ENCODE data around the gene TPO. TPM values are rescaled to one million over a fixed set of nuclear protein-coding genes. Genes with fewer than 3 reads are reported as not detected.
A peak's percentile ranks its signal among the peaks of the same experiment; 100 is the strongest.
"Not testable (repeated sequence)": the region's sequence is repeated elsewhere in the genome, so short reads cannot be mapped to it uniquely, and the experiment has no call there.

TPO gene
- total RNA-seq, 1 donor, result under 0.01 TPM

DNA sequence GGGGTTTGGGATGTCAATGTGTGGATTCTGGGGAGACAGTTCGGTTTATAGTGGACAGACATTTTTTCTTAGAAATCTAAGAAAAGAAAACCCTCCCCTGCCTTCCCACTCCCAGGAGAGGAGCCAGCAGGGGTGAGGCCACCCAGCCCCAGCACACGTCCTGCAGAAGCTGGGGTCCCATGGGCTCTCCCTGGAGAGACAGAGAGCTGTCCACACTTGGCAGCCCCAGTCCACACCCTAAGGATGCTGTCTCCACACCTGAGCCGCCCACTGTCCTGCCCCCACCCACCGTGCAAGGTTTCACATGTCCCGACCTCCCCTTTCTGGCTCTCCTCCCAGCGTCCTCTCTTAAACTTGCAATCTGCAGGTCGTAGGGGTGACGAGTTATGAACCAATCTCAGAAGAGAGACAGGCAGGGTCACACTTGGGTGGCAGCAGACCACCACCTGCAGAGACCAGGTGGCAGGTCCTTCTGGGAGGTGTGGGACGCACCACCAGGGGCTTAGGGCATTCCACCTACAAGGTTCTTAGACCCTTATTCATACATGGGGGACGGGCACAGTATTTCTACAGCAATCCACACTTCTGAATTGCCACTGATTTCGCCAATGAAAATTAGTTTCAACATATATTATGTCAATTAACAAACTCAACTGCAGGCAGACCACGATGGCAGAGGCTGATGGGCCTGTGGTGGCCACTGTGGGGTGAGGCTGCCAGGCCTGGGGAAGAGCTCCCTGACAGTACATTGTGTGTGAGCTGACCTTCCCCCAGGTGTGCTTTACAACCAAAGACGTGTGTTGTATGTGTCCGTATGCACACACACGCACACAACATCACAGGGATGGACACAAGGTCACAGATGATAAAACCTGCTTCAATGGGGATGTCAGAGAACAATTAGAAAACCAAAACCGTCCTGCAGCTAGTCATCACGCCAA is 158.5 kb downstream of the TPO start:
- DNase-seq (ENCODE audit: low read depth in 2 of 3, low spot score in 2 of 3), result no peak

DNA sequence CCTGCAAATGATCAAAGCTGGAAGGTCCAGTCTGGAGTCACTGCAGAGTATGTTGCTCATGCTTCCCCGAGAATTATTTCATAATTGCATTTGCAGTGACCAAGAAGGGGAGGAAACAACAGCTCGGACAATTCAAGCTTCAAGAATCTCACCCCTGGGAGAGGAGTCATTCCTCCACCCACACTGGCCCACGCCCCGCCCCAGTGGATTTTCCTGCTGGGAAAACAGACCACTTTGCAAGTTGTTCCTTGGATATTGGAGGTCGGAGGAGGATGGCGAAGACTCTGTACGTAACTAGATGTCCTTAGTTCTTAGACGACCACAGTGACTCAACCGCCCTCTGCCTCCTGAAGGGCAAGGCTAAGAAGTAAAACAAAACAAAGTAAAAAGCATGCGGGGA is 159.4 kb downstream of the TPO start:
- DNase-seq (ENCODE audit: low read depth in 2 of 3, low spot score in 2 of 3), result no peak

DNA sequence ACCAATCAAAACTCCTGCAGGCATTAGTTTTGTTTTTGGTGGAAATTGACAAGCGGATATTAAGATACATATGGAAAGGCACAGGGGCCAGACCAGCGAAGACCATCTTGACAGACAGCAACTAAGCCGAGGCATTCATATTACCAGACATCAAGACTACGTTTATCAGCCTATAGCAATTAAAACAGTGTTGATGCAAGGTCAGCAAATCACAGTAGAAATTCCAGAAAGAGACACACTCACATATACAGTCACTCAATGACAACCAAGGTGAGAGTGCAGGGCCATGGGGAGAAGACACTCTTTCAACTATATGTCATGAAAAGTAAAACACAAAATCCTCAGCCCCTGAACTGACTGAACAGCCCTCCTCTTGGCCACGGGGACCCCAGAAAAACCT is 164.6 kb downstream of the TPO start:
- no peak for DNase-seq (ENCODE audit: low read depth in 2 of 3, low spot score in 2 of 3)

DNA sequence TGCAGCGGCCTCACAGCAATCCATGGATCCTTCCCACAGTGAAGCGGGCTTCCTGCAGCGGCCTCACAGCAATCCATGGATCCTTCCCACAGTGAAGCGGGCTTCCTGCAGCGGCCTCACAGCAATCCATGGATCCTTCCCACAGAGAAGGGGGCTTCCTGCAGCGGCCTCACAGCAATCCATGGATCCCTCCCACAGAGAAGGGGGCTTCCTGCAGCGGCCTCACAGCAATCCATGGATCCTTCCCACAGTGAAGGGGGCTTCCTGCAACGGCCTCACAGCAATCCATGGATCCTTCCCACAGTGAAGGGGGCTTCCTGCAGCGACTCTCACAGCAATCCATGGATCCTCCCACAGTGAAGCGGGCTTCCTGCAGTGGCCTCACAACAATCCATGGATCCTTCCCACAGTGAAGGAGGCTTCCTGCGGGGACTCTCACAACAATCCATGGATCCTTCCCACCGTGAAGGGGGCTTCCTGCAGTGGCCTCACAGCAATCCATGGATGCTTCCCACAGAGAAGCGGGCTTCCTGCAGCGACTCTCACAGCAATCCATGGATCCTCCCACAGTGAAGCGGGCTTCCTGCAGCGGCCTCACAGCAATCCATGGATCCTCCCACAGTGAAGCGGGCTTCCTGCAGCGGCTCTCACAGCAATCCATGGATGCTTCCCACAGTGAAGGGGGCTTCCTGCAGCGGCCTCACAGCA is 168.1 kb downstream of the TPO start:
- not testable (repeated sequence) for DNase-seq (ENCODE audit: low read depth in 2 of 3, low spot score in 2 of 3)

DNA sequence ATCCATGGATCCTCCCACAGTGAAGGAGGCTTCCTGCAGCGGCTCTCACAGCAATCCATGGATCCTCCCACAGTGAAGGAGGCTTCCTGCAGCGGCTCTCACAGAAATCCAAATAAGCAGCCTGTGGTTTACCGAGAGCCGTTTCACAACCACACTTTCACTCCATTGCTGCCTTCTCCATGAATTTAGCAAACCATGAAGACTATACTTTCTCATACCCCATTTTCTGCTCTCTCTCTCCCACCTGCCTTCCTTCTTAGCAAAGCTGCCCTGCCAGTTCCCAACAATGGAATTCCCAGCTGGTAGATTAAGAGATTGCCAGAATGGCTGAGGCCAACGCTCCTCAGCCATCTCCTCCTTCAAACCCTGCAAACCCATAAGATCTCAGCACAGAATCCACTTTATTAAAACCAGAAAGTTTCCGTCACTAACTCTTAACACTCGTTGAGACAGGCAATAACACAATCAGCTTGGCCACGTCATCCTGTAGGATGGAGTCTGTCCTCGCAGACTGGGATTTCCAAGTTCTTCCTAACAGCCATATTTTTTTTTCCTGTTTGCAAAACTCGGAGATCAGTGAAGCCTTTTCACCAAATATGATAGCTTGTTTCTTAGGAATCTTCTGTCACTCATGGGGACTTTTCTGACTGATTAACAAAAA is 168.8 kb downstream of the TPO start:
- DNase-seq (ENCODE audit: low read depth in 2 of 3, low spot score in 2 of 3), result no peak

DNA sequence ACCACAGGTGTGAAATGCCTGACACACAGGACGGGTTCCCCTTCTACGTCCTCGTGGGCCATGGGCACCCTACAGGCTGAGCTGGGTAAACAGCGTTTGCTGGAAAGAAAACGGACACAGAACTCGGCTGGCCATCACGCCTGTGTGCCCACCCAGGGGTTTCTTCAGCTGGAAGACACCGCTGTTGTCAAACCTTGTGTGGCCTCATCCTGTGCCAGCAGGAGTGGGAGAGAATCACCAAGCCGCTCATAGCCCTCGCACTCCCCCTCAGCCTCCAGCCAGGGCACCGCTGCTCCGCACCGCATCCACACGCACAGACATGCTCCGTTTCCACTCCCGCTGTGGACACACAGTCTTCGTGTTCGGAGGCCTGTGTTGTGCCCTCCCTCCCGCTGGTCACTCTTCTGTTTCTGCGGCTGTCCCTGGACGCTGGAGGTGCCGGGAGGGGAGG is 169.7 kb downstream of the TPO start:
- DNase-seq (ENCODE audit: low read depth in 2 of 3, low spot score in 2 of 3), result no peak

DNA sequence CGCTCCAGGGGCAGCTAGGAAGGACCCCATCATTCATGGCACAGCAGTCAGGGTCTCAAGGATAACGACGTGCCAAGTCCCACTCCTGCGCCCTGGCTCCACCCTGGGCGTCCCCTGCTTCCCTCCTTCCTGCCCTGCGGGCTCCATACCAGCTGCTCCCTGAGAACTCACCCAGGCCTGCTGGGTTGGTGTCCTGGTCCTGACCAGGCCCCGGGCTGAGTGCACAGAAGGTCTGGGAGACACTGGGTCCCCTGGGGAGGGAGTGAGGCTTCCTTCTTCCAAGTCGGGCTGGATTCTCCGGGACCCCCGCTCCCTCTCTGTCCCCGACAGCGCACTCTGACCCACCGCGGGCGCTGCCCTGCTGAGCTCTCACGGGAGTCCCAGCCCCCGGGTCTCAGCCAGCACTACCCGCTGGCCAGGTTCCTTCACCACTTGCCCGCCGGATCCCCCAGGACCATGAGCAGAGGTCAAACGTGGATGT is 170.8 kb downstream of the TPO start:
- no peak for DNase-seq (ENCODE audit: low read depth in 2 of 3, low spot score in 2 of 3)

DNA sequence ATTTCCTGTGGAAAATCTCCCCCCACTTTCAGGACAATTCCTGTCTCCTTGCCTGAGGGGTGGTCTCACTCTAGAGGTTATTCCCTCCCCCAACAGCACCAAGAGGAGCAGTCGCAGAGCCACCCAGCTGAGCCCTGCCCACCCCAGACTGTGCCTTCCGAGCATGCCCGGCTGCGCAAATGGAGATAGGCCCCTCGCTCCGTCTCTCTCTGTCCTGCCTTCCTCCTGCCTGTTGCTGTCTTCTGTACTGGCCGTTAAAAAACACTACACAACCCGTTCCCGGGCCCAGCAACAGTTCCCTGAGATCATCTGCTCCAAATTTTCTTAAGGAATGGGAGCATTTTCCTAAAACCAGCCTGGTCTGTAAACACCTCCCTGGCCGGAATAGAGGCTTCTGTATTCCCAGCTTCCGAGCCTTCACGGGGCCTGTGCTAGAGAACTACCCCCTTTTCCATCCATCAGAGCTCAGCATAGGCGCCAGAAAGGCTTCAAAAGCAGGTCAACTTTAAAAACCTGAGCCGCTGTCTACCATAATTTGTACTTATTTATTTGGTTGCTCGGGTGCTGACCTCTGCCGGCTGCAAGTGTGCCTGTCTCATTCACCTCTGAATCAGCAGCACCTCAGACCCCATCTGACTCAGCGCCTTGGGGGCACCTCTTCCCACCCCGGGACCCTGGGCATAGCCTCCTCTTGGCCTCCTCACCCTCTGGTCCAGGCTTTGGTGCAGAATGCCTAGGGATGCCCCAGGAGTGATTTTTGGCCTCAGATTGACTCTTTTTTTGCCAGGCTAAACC is 171.6 kb downstream of the TPO start:
- no peak for DNase-seq (ENCODE audit: low read depth in 2 of 3, low spot score in 2 of 3)

DNA sequence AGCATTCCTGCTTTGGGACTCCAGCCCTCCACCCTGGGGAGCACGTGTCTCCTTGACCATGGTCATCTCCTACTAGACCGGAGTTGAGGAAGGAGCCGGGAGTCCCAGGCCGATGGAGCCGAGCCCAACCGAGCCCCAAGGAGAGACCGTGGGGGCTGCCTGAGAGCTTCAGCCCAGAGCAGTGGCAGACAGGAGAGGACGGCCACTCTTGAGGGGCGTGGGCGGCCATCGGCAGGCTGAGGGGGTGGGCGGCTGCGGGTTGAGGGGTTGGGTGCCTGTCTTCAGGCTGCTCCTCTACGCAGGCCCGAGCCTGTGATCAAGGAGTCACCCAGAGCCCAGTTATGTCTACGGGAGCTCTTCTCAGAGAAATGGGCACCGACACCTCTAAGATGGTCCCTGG is 172.4 kb downstream of the TPO start:
- DNase-seq (ENCODE audit: low read depth in 2 of 3, low spot score in 2 of 3), result no peak

DNA sequence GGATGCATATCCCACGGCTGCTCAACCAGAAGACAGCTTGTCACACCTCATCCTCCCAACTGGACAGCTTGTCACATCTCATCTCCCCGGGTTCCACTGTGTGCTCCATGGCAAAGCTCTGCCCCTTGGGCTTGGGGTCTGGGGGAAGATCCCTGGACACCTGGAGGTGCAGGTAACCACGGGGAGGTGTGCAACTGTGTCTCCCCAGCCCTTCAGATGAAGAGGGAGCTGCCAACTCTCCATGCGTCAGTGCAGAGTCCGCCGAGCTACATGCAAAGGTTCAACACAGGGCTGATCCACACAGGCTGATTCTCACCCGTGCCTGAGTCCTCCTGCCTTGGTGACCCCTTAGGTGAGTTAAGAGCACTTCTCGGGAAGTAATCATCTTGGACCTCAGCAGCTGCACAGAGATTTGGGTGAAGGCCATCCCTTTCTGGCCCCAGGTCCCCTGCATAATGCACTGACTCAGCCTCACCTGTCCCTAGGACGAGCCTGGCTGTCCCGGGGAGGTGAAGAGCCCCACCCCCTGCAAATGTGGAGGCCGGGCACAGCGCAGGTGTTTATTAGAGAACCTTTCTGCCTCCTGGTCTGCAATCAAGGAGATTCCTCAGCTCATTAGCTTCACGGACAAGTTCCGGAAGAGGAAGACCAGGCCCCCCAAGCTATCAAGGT is 173.1 kb downstream of the TPO start:
- no peak for DNase-seq (ENCODE audit: low read depth in 2 of 3, low spot score in 2 of 3)

DNA sequence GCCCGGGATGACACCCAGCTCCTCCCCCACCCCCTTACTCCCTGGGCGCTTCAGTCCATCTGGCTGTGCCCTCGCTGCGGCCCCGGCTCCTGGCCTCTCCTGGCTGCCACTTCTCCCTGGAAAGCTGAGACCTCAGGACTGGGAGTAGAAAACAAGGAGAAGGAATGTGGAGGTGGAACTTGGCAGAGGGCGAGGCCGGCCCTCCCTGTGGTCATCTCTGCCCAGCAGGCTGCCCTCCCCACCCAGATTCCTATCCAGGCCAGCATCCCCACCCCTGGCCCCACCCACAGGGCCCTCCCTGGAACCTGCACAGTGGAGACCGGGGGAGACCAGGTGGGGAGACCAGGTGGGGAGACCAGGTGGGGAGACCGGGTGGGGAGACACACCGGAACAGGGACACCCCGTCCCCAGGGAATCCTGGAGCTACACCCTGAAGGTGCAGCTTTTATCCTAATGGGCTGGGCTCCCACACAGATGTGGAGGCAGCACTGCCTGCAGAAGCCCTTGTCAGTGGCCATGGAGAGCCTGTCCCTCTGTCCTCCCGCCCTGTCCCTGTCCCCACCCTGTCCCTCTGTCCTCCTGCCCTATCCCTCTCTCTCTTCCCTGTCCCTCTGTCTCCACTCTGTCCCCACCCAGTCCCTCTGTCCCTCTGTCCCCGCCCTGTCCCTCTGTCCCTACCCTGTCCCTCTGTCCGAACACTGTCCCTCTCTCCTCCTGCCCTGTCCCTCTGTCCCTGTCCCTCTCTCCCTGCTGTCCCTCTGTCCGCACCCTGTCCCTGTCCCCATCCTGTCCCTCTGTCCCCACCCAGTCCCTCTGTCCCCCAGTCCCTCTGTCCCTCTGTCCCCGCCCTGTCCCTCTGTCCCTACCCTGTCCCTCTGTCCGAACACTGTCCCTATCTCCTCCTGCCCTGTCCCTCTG is 173.9 kb downstream of the TPO start:
- DNase-seq (ENCODE audit: low read depth in 2 of 3, low spot score in 2 of 3), result no peak

DNA sequence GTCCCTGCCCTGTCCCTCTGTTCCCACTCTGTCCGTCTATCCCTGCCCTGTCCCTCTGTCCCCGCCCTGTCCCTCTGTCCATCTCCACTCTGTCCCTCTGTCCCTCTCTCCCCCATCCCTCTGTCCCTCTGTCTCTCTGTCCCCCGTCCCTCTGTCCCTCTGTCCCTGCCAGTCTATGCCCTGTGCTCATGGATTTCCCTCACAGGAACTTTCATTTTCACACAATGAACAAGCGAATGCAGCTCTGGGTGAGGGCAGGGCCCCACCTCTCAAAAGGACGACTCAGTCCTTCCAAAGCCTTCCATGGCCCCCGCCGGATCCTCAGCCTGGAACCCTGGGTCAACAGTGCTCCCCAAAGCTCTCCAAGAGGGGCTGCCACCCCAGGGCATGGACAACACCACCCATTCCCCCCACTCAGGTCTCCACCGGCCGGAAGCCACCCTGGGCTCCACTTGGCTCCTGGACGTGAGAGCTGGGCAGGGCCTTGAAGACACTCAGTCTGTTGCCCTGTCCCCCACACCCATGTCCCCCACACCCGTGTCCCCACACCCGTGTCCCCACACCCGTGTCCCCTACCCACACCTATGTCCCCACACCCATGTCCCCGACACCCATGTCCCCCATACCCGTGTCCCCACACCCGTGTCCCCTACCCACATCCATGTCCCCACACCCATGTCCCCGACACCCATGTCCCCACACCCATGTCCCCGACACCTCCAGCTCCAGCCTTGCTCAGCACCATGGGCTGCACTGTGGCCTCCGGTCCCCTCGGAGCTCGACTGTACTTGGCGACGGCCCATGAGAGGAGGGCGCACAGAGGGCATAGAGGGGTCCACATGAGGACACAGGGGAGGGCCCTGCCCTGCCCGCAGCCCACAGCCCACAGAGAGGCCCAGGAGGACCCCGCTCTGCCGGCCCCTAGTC is 175.1 kb downstream of the TPO start:
- no peak for DNase-seq (ENCODE audit: low read depth in 2 of 3, low spot score in 2 of 3)

DNA sequence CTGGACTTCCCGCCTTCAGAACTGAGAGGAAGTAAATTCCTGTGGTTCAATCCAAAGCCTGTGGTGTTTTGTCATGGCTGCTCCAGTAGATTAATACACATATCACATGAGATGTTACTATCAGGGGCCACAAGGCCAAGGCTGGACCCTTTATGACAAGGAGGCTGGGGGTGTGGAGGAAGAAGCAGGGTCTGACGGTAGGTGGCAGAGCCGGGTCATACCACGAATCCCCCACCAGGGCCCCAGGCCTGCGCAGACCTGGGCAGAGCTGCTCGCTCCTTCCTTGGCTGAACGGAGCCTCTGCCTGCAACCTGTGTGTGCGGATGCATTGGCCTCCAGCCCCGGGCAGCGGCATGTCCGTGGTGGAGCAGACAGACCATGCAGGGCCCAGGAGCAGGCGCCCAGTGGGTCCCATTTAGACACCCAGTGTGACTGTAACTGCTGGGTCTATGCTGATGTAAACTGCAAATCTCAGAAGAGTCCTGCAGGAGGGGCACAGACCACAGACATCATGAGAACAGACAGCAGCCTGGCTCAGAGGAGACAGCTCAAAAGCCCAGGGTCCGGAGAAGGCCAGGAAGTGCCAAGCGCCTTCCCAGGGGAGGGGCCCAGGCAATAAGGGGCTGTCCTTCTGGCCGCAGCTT is 175.8 kb downstream of the TPO start:
- DNase-seq (ENCODE audit: low read depth in 2 of 3, low spot score in 2 of 3), result peak in 2 of 3 donors; percentile 31 to 48

DNA sequence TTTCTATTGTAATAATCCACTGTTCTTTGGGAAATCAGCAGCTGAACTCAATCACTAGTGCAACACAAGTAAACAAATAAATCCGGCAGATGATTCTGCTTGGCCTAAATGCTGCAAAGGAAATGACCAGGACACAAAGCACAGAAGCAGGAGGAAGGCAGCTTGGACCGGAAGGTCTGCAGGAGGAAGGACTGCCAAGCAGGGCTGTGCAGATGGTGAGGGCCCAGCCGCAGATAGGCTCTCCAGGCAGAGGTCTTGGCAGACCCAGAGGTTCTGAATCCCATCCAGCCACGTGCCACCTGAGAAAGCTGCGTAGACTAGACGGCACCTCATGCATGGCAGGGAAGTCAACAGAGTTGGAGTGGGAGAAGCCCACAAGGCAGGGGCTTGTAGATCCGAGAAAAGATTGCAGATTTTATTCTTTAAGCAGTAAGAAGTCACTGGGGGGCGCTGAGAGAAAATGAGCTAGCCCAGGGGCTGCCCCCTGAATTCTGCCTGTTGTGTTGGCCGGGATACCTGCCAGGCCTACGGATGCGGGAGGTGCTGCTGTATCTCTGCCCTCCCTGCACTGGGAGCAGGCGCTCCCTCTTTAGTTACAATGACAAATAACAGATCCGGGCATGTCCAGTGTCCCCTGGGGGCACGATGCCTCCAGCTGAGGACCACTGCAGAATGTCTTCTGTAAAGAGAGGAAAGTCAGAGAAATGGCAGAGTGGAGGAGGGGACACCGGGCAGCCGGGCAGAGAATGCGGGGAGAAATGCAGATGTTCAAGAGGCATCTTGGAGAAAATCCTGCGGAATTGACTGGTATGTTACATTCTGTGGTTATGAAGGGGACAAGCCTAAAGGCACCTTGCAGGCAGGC is 177.6 kb downstream of the TPO start:
- DNase-seq (ENCODE audit: low read depth in 2 of 3, low spot score in 2 of 3), result no peak

DNA sequence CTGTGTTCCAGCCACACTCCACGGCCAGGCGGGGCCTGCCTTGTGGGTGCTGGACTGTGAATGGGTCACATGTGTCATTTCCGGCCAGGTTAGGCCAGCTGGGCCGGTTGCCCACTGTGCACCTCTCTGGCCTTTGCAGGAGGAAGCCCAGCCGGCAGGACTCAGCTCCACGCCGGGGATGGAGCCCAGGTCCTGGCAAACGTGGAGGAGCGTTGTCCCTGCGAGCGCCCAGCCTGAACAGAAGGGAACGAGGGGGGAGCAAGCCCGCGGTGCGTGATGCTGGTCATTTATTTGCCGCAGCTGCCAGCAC is 178.2 kb downstream of the TPO start:
- DNase-seq (ENCODE audit: low read depth in 2 of 3, low spot score in 2 of 3), result no peak

Data from hematopoietic multipotent progenitor cell (in vitro differentiated cells).